Left lung (tissue), 10 donors: ENCODE results near the gene HOXC12. TPM values are rescaled to one million over a fixed set of nuclear protein-coding genes. Genes with fewer than 3 reads are reported as not detected.

Experiments
- ATAC-seq: fragments of 200-7000 bp; cut with Tn5 transposase; one replicate; pipeline ENCODE4 v1.9.1; 2020; ENCODE audit warnings: moderate library complexity
- DNase-seq, 4 donors: peaks; one replicate each; pipeline ENCODE4 v3.0.0-alpha.2; 2013 to 2020
- H3K27ac ChIP-seq, 2 donors: fragments of 200-600 bp; sonication (generic) in 1 of 2; one replicate each; pipeline versions ENCODE4 v1.5.0 to v1.8.0; 2020 to 2021
- H3K27me3 ChIP-seq, 2 donors: fragments of 200-600 bp; sonication (generic) in 1 of 2; one replicate each; pipeline versions ENCODE4 v1.5.0 to v1.8.0; 2020 to 2021
- H3K36me3 ChIP-seq, 2 donors: fragments of 200-600 bp; sonication (generic) in 1 of 2; one replicate each; pipeline versions ENCODE4 v1.5.0 to v1.8.0; 2020 to 2021
- H3K4me1 ChIP-seq, 2 donors: fragments of 200-600 bp; one replicate each; pipeline ENCODE4 v1.8.0; 2021
- H3K4me3 ChIP-seq, 2 donors: fragments of 200-600 bp; sonication (generic) in 1 of 2; one replicate each; pipeline versions ENCODE4 v1.5.0 to v1.8.0; 2020 to 2021; ENCODE audit warnings: mild to moderate bottlenecking in 1 of 2
- H3K9me3 ChIP-seq, 2 donors: fragments of 200-600 bp; sonication (generic) in 1 of 2; one replicate each; pipeline versions ENCODE4 v1.5.0 to v1.8.0; 2020 to 2021
- CTCF ChIP-seq, 2 donors: fragments of 200-600 bp; sonication (generic) in 1 of 2; IDR thresholded peaks; one replicate each; pipeline versions ENCODE4 v1.5.0 to v1.8.0; 2021; ENCODE audit warnings: antibody characterized with exemption in 2 of 2
- intact Hi-C, 2 donors: fragments of 100-400 bp; cut with DNase I; formaldehyde crosslinking; loops; one replicate each; pipeline versions ENCODE4 v1.11.2 to v1.14.2; 2022
- polyA plus RNA-seq, 6 donors: library from polyadenylated mRNA; unstranded; fragments of 120-200 nt; gene quantifications; one replicate each; pipeline ENCODE4 v1.2.1, GENCODE V29; 2013; ENCODE audit not compliant: insufficient read length in 6 of 6
- total RNA-seq, 2 donors: library from RNA; stranded (reverse); fragmentation: NEBNext Ultra II Directional; extraction: Animal tissue kit (Norgen Biotek cat#: 25700); gene quantifications; one replicate each; pipeline ENCODE4 v1.2.1, GENCODE V29; 2021
- donor health status: DM: no; HTN: yes; CAD: no.
- donor health status: DM: no; HTN: no; CAD: no.

Gene HOXC12
- total and polyA plus RNA-seq, 8 donors = not detected

- H3K27me3 ChIP-seq = peaks cover 99 to 100% of the 10 kb centered on the region in 2 donors
- H3K36me3 ChIP-seq = no peaks in the 10 kb centered on the region
- H3K27ac ChIP-seq = no peak overlapping the region
- DNase-seq = peak in 1 of 4 donors; percentile 81
- intact Hi-C loops = no loop called here
- TF ChIP-seq CTCF (IDR thresholded peaks at IDR 0.05) = no peak
- no peak overlapping the region for H3K4me3 ChIP-seq
- H3K9me3 ChIP-seq = no peaks in the 10 kb centered on the region
- ATAC-seq = no peak
- H3K4me1 ChIP-seq = peaks cover 17 to 33% of the 10 kb centered on the region in 2 donors
Measured at GRCh38 chr12:53997204-53998109, 42.8 kb downstream of the HOXC12 start.

- no peaks in the 10 kb centered on the region for H3K9me3 ChIP-seq
- H3K4me3 ChIP-seq = no peak overlapping the region
- no peak for TF ChIP-seq CTCF (IDR thresholded peaks at IDR 0.05)
- peak in 1 of 4 donors; percentile 34 for DNase-seq
- H3K27me3 ChIP-seq = peaks cover 99 to 100% of the 10 kb centered on the region in 2 donors
- H3K27ac ChIP-seq = no peak overlapping the region
- H3K4me1 ChIP-seq = peaks cover 17 to 33% of the 10 kb centered on the region in 2 donors
- no peaks in the 10 kb centered on the region for H3K36me3 ChIP-seq
- intact Hi-C loops = no loop called here
- ATAC-seq = no peak
Measured at GRCh38 chr12:53998110-53998899, 43.6 kb downstream of the HOXC12 start.

- intact Hi-C loops = no loop called here
- Histone ChIP-seq H3K4me1 (peaks cover 17 to 33% of the 10 kb centered on the region in 2 donors), H3K36me3 (no peaks in the 10 kb centered on the region), H3K9me3 (no peaks in the 10 kb centered on the region), H3K27ac (no peak overlapping the region), H3K4me3 (no peak overlapping the region), H3K27me3 (peaks cover 99 to 100% of the 10 kb centered on the region in 2 donors)
- no peak for DNase-seq
- no peak for TF ChIP-seq CTCF (IDR thresholded peaks at IDR 0.05)
- ATAC-seq = no peak
Measured at GRCh38 chr12:53998900-53999236, 44.2 kb downstream of the HOXC12 start.

- Histone ChIP-seq H3K27ac (no peak overlapping the region), H3K9me3 (no peaks in the 10 kb centered on the region), H3K4me3 (peak overlapping the region in 1 of 2 donors; percentile 17), H3K27me3 (peaks cover 99 to 100% of the 10 kb centered on the region in 2 donors), H3K36me3 (no peaks in the 10 kb centered on the region), H3K4me1 (peaks cover 15 to 26% of the 10 kb centered on the region in 2 donors)
- TF ChIP-seq CTCF (IDR thresholded peaks at IDR 0.05) = no peak
- intact Hi-C loops = loop anchor here in 1 of 2 donors (10.0 kb wide), 1 partner anchor 195 kb away; no protein-coding TSS in a partner anchor
- no peak for ATAC-seq
- DNase-seq = peak in 1 of 4 donors; percentile 51
Measured at GRCh38 chr12:53999559-54000115, 44.9 kb downstream of the HOXC12 start.
